Measurements from ENCODE around the gene KDM4B.

DNA sequence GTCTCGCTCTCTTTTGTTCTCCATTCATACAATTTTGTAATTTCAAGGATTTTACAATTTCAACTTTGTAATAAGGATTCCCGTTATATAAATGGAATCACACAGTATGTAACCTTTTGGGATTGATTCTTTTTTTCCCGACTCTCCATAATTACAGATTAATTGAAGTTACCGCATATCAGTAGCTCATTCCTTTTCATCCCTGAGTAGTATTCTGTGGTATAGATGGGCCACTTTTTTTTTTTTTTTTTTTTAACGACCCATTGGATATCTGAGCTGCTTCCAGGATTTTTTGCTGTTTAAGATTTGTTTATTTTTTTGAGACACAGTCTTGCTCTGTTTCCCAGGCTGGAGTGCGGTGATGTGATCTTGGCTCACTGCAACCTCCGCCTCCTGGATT, 31.9 kb upstream of the KDM4B start:
- TF ChIP-seq, protein P1, sequence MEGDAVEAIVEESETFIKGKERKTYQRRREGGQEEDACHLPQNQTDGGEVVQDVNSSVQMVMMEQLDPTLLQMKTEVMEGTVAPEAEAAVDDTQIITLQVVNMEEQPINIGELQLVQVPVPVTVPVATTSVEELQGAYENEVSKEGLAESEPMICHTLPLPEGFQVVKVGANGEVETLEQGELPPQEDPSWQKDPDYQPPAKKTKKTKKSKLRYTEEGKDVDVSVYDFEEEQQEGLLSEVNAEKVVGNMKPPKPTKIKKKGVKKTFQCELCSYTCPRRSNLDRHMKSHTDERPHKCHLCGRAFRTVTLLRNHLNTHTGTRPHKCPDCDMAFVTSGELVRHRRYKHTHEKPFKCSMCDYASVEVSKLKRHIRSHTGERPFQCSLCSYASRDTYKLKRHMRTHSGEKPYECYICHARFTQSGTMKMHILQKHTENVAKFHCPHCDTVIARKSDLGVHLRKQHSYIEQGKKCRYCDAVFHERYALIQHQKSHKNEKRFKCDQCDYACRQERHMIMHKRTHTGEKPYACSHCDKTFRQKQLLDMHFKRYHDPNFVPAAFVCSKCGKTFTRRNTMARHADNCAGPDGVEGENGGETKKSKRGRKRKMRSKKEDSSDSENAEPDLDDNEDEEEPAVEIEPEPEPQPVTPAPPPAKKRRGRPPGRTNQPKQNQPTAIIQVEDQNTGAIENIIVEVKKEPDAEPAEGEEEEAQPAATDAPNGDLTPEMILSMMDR (IDR thresholded peaks at IDR 0.05; ENCODE audit: low read depth, low read length, missing input control): no peak
- TF ChIP-seq EGR1 (IDR thresholded peaks at IDR 0.05; ENCODE audit: low read depth in 2 of 2): no peak
- no peak for TF ChIP-seq YY1 (IDR thresholded peaks at IDR 0.05)
- no peak for TF ChIP-seq TAF1 (conservative IDR thresholded peaks at IDR 0.05)
- TF ChIP-seq GABPA (IDR thresholded peaks at IDR 0.05 in 1 of 2, conservative IDR thresholded peaks at IDR 0.05 in 1 of 2): no peak
- TF ChIP-seq, protein P2, sequence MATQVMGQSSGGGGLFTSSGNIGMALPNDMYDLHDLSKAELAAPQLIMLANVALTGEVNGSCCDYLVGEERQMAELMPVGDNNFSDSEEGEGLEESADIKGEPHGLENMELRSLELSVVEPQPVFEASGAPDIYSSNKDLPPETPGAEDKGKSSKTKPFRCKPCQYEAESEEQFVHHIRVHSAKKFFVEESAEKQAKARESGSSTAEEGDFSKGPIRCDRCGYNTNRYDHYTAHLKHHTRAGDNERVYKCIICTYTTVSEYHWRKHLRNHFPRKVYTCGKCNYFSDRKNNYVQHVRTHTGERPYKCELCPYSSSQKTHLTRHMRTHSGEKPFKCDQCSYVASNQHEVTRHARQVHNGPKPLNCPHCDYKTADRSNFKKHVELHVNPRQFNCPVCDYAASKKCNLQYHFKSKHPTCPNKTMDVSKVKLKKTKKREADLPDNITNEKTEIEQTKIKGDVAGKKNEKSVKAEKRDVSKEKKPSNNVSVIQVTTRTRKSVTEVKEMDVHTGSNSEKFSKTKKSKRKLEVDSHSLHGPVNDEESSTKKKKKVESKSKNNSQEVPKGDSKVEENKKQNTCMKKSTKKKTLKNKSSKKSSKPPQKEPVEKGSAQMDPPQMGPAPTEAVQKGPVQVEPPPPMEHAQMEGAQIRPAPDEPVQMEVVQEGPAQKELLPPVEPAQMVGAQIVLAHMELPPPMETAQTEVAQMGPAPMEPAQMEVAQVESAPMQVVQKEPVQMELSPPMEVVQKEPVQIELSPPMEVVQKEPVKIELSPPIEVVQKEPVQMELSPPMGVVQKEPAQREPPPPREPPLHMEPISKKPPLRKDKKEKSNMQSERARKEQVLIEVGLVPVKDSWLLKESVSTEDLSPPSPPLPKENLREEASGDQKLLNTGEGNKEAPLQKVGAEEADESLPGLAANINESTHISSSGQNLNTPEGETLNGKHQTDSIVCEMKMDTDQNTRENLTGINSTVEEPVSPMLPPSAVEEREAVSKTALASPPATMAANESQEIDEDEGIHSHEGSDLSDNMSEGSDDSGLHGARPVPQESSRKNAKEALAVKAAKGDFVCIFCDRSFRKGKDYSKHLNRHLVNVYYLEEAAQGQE (IDR thresholded peaks at IDR 0.05): no peak
- TF ChIP-seq RAD21 (IDR thresholded peaks at IDR 0.05): no peak
- TF ChIP-seq, protein P3, sequence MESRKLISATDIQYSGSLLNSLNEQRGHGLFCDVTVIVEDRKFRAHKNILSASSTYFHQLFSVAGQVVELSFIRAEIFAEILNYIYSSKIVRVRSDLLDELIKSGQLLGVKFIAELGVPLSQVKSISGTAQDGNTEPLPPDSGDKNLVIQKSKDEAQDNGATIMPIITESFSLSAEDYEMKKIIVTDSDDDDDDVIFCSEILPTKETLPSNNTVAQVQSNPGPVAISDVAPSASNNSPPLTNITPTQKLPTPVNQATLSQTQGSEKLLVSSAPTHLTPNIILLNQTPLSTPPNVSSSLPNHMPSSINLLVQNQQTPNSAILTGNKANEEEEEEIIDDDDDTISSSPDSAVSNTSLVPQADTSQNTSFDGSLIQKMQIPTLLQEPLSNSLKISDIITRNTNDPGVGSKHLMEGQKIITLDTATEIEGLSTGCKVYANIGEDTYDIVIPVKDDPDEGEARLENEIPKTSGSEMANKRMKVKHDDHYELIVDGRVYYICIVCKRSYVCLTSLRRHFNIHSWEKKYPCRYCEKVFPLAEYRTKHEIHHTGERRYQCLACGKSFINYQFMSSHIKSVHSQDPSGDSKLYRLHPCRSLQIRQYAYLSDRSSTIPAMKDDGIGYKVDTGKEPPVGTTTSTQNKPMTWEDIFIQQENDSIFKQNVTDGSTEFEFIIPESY (IDR thresholded peaks at IDR 0.05): no peak
- no peak for TF ChIP-seq RXRA (IDR thresholded peaks at IDR 0.05)
- no peak for TF ChIP-seq JUND (IDR thresholded peaks at IDR 0.05)
- no peak for TF ChIP-seq SP1 (IDR thresholded peaks at IDR 0.05)
- TF ChIP-seq, protein P4, sequence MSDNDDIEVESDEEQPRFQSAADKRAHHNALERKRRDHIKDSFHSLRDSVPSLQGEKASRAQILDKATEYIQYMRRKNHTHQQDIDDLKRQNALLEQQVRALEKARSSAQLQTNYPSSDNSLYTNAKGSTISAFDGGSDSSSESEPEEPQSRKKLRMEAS (IDR thresholded peaks at IDR 0.05): no peak
- TF ChIP-seq, protein P5, sequence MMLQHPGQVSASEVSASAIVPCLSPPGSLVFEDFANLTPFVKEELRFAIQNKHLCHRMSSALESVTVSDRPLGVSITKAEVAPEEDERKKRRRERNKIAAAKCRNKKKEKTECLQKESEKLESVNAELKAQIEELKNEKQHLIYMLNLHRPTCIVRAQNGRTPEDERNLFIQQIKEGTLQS (IDR thresholded peaks at IDR 0.05): no peak
- TF ChIP-seq HNF4A (conservative IDR thresholded peaks at IDR 0.05): no peak
